ENCODE measurements around the gene AGO1. TPM values are rescaled to one million over a fixed set of nuclear protein-coding genes. Genes with fewer than 3 reads are reported as not detected.
"Not testable (repeated sequence)": the region's sequence is repeated elsewhere in the genome, so short reads cannot be mapped to it uniquely, and the experiment has no call there.

The AGO1 gene
- total RNA-seq, 1 donor from 2014 or later: 21.9 TPM

- DNase-seq (ENCODE audit: low read depth): no peak
- H3K4me3 ChIP-seq (ENCODE audit: low read depth, low read length): no peak overlapping the region
Measured at GRCh38 chr1:35860696-35861095, 22.3 kb upstream of the AGO1 start.

GRCh38 chr1:35863136-35863535, 19.9 kb upstream of the AGO1 start:
- no peak for TF ChIP-seq CTCF (IDR thresholded peaks at IDR 0.05; ENCODE audit: insufficient read depth, low read length, poor library complexity, severe bottlenecking)
- DNase-seq (ENCODE audit: low read depth): no peak
- H3K27me3 ChIP-seq (ENCODE audit: control insufficient read depth, insufficient read depth, low read length): no peaks in the 10 kb centered on the region
- no peaks in the 10 kb centered on the region for H3K36me3 ChIP-seq (ENCODE audit: control insufficient read depth, insufficient read depth, low read length)
- no peak overlapping the region for H3K4me3 ChIP-seq (ENCODE audit: low read depth, low read length)

More at GRCh38 chr1:35860696-35861095, 22.3 kb upstream of the AGO1 start:
- no peak for TF ChIP-seq CTCF (IDR thresholded peaks at IDR 0.05; ENCODE audit: insufficient read depth, low read length, poor library complexity, severe bottlenecking)
- H3K36me3 ChIP-seq (ENCODE audit: control insufficient read depth, insufficient read depth, low read length): no peaks in the 10 kb centered on the region
- no peaks in the 10 kb centered on the region for H3K27me3 ChIP-seq (ENCODE audit: control insufficient read depth, insufficient read depth, low read length)

- no peak overlapping the region for H3K4me3 ChIP-seq (ENCODE audit: low read depth, low read length)
- no peak for DNase-seq (ENCODE audit: low read depth)
- H3K27me3 ChIP-seq (ENCODE audit: control insufficient read depth, insufficient read depth, low read length): no peaks in the 10 kb centered on the region
- TF ChIP-seq CTCF (IDR thresholded peaks at IDR 0.05; ENCODE audit: insufficient read depth, low read length, poor library complexity, severe bottlenecking): no peak
- H3K36me3 ChIP-seq (ENCODE audit: control insufficient read depth, insufficient read depth, low read length): no peaks in the 10 kb centered on the region
Measured at GRCh38 chr1:35863881-35864625, 19.0 kb upstream of the AGO1 start.

GRCh38 chr1:35864813-35865212, 18.2 kb upstream of the AGO1 start:
- TF ChIP-seq CTCF (IDR thresholded peaks at IDR 0.05; ENCODE audit: insufficient read depth, low read length, poor library complexity, severe bottlenecking): no peak
- no peak overlapping the region for H3K4me3 ChIP-seq (ENCODE audit: low read depth, low read length)

GRCh38 chr1:35866991-35867390, 16.0 kb upstream of the AGO1 start:
- Histone ChIP-seq H3K4me3 (ENCODE audit: low read depth, low read length) (no peak overlapping the region), H3K36me3 (ENCODE audit: control insufficient read depth, insufficient read depth, low read length) (no peaks in the 10 kb centered on the region), H3K27me3 (ENCODE audit: control insufficient read depth, insufficient read depth, low read length) (no peaks in the 10 kb centered on the region)
- no peak for TF ChIP-seq CTCF (IDR thresholded peaks at IDR 0.05; ENCODE audit: insufficient read depth, low read length, poor library complexity, severe bottlenecking)
- DNase-seq (ENCODE audit: low read depth): no peak

More at GRCh38 chr1:35864813-35865212, 18.2 kb upstream of the AGO1 start:
- H3K27me3 ChIP-seq (ENCODE audit: control insufficient read depth, insufficient read depth, low read length): no peaks in the 10 kb centered on the region
- H3K36me3 ChIP-seq (ENCODE audit: control insufficient read depth, insufficient read depth, low read length): no peaks in the 10 kb centered on the region
- no peak for DNase-seq (ENCODE audit: low read depth)

- H3K36me3 ChIP-seq (ENCODE audit: control insufficient read depth, insufficient read depth, low read length); H3K27me3 ChIP-seq (ENCODE audit: control insufficient read depth, insufficient read depth, low read length); H3K4me3 ChIP-seq (ENCODE audit: low read depth, low read length); DNase-seq (ENCODE audit: low read depth): not testable (repeated sequence)
Measured at GRCh38 chr1:35869245-35869950, 13.6 kb upstream of the AGO1 start.

Data from kidney epithelial cell (primary cell).